Sigmoid colon (tissue), 7 donors: ENCODE results near the gene MGRN1. TPM values are rescaled to one million over a fixed set of nuclear protein-coding genes. Genes with fewer than 3 reads are reported as not detected.

Experiments
- DNase-seq: peaks from one replicate; pipeline ENCODE4 v3.0.0-alpha.2; 2019
- H3K27ac ChIP-seq, 4 donors: fragments of 200-600 bp; sonication (generic); one replicate each; pipeline ENCODE4 v1.5.1; 2016 to 2019; ENCODE audit warnings: mild to moderate bottlenecking in 1 of 4
- H3K27me3 ChIP-seq, 3 donors: fragments of 200-600 bp; sonication (generic); one replicate each; pipeline ENCODE4 v1.5.1; 2019; ENCODE audit warnings: mild to moderate bottlenecking in 1 of 3
- H3K36me3 ChIP-seq, 4 donors: fragments of 200-600 bp; sonication (generic); one replicate each; pipeline ENCODE4 v1.5.1; 2016 to 2019
- H3K4me1 ChIP-seq, 4 donors: fragments of 200-600 bp; sonication (generic); one replicate each; pipeline ENCODE4 v1.5.1; 2017 to 2019
- H3K4me3 ChIP-seq, 4 donors: fragments of 200-600 bp; sonication (generic); one replicate each; pipeline ENCODE4 v1.5.1; 2017 to 2019; ENCODE audit warnings: mild to moderate bottlenecking in 2 of 4, moderate library complexity in 1 of 4
- H3K9me3 ChIP-seq, 4 donors: fragments of 200-600 bp in 3 of 4; sonication (generic) in 3 of 4; one replicate each; pipeline versions ENCODE4 v1.5.1 to v1.6.1; 2013 to 2019
- CTCF ChIP-seq, 4 experiments: fragments of 450-650 bp in 3 of 4; fragments of 200-600 bp in 1 of 4; IDR thresholded peaks; one replicate each; pipeline ENCODE4 v1.5.1; 2016 to 2019; ENCODE audit warnings: antibody characterized with exemption in 4 of 4, mild to moderate bottlenecking in 3 of 4, moderate library complexity in 2 of 4
- EP300 ChIP-seq, 4 donors: sonication (generic); formaldehyde crosslinking; IDR thresholded peaks; one replicate each; pipeline ENCODE4 v1.6.1; 2017; ENCODE audit warnings: antibody characterized with exemption in 4 of 4
- POLR2A ChIP-seq, 2 donors: fragments of 450-650 bp; IDR thresholded peaks; one replicate each; pipeline ENCODE4 v1.6.1; 2016; ENCODE audit warnings: antibody characterized with exemption in 2 of 2, mild to moderate bottlenecking in 2 of 2, moderate library complexity in 2 of 2
- POLR2AphosphoS5 ChIP-seq, 4 donors: sonication (generic); formaldehyde crosslinking; IDR thresholded peaks; one replicate each; pipeline ENCODE4 v1.6.1; 2017; ENCODE audit warnings: antibody characterized with exemption in 4 of 4
- WGBS, 2 donors: extraction: QIAGEN DNeasy Blood & Tissue Kit; methylation state at CpG; one replicate each; pipeline ENCODE4 v1.1.7; 2013; 5-methylcytosine and 5-hydroxymethylcytosine counted together
- intact Hi-C: fragments of 100-400 bp; cut with DNase I; formaldehyde crosslinking; loops from one replicate; pipeline ENCODE4 v1.15.1; 2023
- polyA plus RNA-seq, 3 donors: library from polyadenylated mRNA; stranded (reverse); fragments of 200-250 nt; gene quantifications; one replicate each; pipeline ENCODE4 v1.2.3, GENCODE V29; 2013
- total RNA-seq, 4 donors: library from RNA; depleted of rRNA; stranded (reverse); fragments of >200 nt; gene quantifications; one replicate each; pipeline ENCODE4 v1.1.0, GENCODE V29; 2016
- donor health status: healthy with polysubstance abuse.
- donor health status: Bipolar disorder and iron deficiency.
- donor health status: healthy.

MGRN1 gene
- total and polyA plus RNA-seq, 7 donors: 16.8 to 37.9 (median 28.2) TPM

- Histone ChIP-seq H3K27me3 (no peaks in the 10 kb centered on the region), H3K27ac (no peak overlapping the region), H3K36me3 (peaks cover 0 to 45% (median 18%) of the 10 kb centered on the region in 4 donors), H3K9me3 (no peaks in the 10 kb centered on the region), H3K4me1 (peaks cover 0 to 22% (median 20%) of the 10 kb centered on the region in 4 donors), H3K4me3 (no peak overlapping the region)
- 86 to 91% methylated on average over 31 of the region's 31 CpGs for WGBS, 2 donors
- TF ChIP-seq POLR2A (IDR thresholded peaks at IDR 0.05): no peak
- no peak for TF ChIP-seq EP300 (IDR thresholded peaks at IDR 0.05)
- no peak for TF ChIP-seq CTCF (IDR thresholded peaks at IDR 0.05)
- TF ChIP-seq POLR2AphosphoS5 (IDR thresholded peaks at IDR 0.05): no peak
- intact Hi-C loops: no loop called here
- peak; percentile 66 for DNase-seq
These were observed 65.5 kb downstream of the MGRN1 start for GRCh38 chr16:4689864-4690704.

GRCh38 chr16:4690946-4691665, 66.5 kb downstream of the MGRN1 start:
- intact Hi-C loops: no loop called here
- no peaks in the 10 kb centered on the region for H3K27me3 ChIP-seq
- TF ChIP-seq CTCF (IDR thresholded peaks at IDR 0.05) (no peak), POLR2A (IDR thresholded peaks at IDR 0.05) (no peak)
- H3K27ac ChIP-seq: no peak overlapping the region
- DNase-seq: peak; percentile 63
- peaks cover 0 to 32% (median 29%) of the 10 kb centered on the region in 4 donors for H3K4me1 ChIP-seq
- 73 to 82% methylated on average over 19 of the region's 19 CpGs for WGBS, 2 donors
- H3K4me3 ChIP-seq: no peak overlapping the region
- H3K9me3 ChIP-seq: no peaks in the 10 kb centered on the region
- H3K36me3 ChIP-seq: peaks cover 0 to 43% (median 16%) of the 10 kb centered on the region in 4 donors

DNA sequence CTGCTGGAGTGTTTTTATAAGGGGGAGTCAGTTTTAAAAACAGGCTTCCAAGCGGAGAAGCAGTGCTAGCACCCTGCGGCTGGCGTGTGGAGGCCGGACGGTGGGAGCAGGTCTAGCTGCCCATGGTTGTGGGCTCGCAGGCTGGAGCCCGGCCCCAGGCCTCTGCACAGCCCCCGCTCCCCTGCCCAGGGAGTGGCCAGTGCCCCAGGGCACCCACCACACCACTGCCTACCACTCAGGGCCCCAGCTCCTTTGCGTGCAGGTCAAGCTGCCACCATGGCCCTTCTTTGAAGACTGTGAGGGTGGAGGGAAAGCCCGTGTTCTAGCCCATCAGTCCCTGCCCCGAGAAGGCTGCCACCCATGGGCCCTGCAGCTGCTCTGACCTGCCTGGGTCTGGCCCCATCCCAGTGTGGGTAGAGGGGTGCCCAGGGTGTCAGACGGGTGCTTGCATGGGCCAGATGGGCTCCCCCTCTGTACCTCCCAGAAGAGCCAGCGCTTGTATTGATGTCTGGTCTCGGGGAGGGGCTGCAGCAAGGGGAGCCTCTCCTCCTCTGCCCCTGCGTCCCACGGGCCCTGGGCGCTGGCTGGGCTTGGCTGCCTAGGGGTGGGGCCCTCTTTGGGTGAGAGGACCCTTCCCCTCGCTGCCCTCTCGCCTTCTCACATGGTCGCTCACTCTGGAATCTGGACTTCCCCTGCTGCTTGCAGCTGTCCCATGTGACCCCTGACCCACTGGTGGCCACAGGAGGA, 67.2 kb downstream of the MGRN1 start:
- peaks cover 0 to 38% (median 32%) of the 10 kb centered on the region in 4 donors for H3K4me1 ChIP-seq
- H3K9me3 ChIP-seq: no peaks in the 10 kb centered on the region
- no peak overlapping the region for H3K4me3 ChIP-seq
- TF ChIP-seq POLR2A (IDR thresholded peaks at IDR 0.05) (no peak), EP300 (IDR thresholded peaks at IDR 0.05) (no peak), POLR2AphosphoS5 (IDR thresholded peaks at IDR 0.05) (no peak), CTCF (IDR thresholded peaks at IDR 0.05) (no peak)
- H3K27me3 ChIP-seq: no peaks in the 10 kb centered on the region
- DNase-seq: peak; percentile 67
- WGBS, 2 donors: 78 to 81% methylated on average over 20 of the region's 20 CpGs
- intact Hi-C loops: loop anchor here (2.0 kb wide), 2 partner anchors 43 to 75 kb away; partner anchors contain the start of genes ANKS3 and DNAAF8
- peaks cover under 1 to 43% (median 12%) of the 10 kb centered on the region in 4 donors for H3K36me3 ChIP-seq
- no peak overlapping the region for H3K27ac ChIP-seq

DNA sequence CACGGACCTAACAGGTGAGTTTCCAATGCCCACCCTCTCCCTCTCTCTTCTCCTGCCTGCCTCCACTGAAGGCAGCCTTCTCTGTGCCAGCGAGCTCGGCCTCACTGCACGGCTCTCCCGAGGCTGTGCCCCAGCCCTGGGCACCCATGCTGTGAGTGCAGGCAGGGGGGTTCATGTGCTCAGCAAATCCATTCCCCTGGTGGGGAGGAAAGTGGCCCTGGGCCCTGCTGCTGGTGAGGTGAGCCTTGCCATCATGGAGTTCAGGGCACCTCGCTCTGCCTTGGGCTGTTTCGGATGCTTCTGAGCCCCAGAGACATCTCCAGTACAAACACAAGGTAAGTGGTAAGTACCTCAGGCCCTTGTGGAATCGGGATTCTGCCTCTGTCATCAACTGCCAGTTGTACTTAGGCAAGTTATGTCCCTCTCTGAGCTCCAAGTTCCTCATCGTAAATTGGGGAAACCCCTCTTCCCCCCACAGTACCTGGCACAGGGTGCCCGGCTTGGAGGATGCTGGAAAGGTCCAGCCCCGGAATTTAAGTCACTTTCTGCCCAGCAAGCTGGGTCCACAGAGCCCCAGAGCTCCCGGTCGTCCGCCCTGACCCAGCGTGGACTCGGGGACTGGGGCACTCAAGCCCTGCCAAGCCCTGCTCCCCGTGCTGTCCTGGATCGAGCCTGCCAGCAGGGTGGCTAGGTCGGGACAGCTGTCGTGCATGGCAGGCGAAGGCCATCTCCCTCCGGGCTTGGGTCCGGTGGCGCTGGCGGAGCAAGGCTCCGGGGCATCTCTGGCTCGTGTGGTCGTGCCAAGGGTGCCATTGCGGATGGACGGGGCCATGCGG, 68.1 kb downstream of the MGRN1 start:
- TF ChIP-seq CTCF (IDR thresholded peaks at IDR 0.05) (no peak), EP300 (IDR thresholded peaks at IDR 0.05) (no peak), POLR2A (IDR thresholded peaks at IDR 0.05) (no peak), POLR2AphosphoS5 (IDR thresholded peaks at IDR 0.05) (no peak)
- peaks cover 3 to 45% (median 14%) of the 10 kb centered on the region in 4 donors for H3K36me3 ChIP-seq
- 12 to 24% methylated on average over 31 of the region's 31 CpGs for WGBS, 2 donors
- intact Hi-C loops: loop anchor here (2.0 kb wide), 2 partner anchors 42 to 76 kb away; partner anchors contain the start of genes ANKS3 and DNAAF8
- peak overlapping the region; percentile 88 to 93 (median 91) for H3K27ac ChIP-seq
- H3K4me3 ChIP-seq: peak overlapping the region; percentile 37 to 93 (median 88)
- peak; percentile 61 for DNase-seq
- H3K9me3 ChIP-seq: no peaks in the 10 kb centered on the region
- no peaks in the 10 kb centered on the region for H3K27me3 ChIP-seq
- peaks cover 0 to 38% (median 32%) of the 10 kb centered on the region in 4 donors for H3K4me1 ChIP-seq
